Uterus (tissue), 2 donors: ENCODE measurements around the gene MYH14.

Source experiments
- CTCF ChIP-seq, 4 experiments: fragments of 200-600 bp in 2 of 4; fragments of 450-650 bp in 2 of 4; sonication (generic) in 2 of 4; IDR thresholded peaks; one replicate each; pipeline ENCODE4 v1.5.1; 2016 to 2019; ENCODE audit warnings: antibody characterized with exemption in 4 of 4, mild to moderate bottlenecking in 2 of 4, moderate library complexity in 1 of 4
- POLR2A ChIP-seq, 2 donors: fragments of 450-650 bp; IDR thresholded peaks; one replicate each; pipeline ENCODE4 v1.6.1; 2016; ENCODE audit warnings: antibody characterized with exemption in 2 of 2, mild to moderate bottlenecking in 1 of 2, moderate library complexity in 1 of 2

DNA sequence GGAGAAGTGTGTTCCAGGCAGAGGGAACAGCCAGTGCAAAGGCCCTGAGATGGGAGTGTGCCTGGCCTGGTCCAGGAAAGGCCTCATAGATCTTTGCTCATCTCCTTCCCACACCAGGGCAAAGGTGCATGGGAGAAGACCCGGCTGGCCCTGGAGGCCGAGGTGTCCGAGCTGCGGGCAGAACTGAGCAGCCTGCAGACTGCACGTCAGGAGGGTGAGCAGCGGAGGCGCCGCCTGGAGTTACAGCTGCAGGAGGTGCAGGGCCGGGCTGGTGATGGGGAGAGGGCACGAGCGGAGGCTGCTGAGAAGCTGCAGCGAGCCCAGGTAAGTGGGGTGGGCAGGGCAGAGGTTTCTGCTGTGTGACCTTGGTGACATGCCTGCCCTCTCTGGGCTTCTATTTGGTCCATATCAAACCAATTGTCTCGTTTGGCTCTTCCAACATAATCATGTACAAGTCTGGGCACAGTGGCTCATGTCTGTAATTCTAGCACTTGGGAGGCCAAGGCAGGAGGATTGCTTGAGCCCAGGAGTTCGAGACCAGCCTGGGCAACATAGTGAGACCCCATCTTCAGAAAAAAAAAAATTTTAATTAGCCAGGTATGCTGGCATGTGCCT, 74.7 kb downstream of the MYH14 start:
- TF ChIP-seq CTCF (IDR thresholded peaks at IDR 0.05): no peak
- TF ChIP-seq POLR2A (IDR thresholded peaks at IDR 0.05): no peak
